Stimulated activated CD4-positive, alpha-beta T cell treated with anti-CD3 and anti-CD28 coated beads, TNF-alpha, amount 100 ng/mL, for 48 hours (primary cell): ENCODE measurements around the gene C19orf33.

ENCODE experiments used
- DNase-seq, 3 donors: peaks; one replicate each; pipeline ENCODE4 v3.0.0-alpha.2; 2020; ENCODE audit warnings: low read depth in 3 of 3

Gene C19orf33

DNA sequence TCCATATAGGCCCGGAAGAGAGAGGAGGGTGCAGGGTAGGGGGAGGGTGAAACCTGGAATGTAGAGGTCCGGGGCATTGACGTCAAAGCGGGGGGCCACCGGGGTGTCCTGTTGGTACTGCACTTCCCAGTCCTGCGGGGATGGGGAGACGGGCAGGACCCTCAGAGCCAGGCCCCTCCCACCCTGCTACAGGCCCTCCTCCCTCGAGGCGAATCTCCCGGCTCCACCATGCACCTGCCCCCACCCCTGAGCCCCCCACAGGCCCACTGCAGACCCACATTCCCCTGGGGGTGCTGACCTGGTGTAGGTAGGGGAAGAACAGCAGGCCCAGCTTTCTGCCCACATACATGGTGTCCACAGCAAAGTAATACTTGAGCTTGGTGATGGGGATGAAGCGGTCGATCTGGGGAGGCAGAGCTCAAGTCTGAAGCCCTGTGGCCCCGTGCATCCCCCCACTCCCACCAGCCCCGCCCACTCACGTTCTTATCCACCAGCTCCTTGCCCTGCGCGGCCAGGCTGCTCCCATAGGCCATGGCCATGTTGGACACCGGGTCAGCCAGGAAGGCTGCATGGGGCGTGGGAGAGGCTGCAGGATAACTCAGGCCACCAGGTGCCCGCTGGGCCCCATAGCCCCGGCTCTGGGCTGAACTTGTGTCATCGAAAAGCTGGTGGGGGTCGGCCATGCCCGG lies 5.0 kb downstream of the C19orf33 start:
- DNase-seq = no peak

DNA sequence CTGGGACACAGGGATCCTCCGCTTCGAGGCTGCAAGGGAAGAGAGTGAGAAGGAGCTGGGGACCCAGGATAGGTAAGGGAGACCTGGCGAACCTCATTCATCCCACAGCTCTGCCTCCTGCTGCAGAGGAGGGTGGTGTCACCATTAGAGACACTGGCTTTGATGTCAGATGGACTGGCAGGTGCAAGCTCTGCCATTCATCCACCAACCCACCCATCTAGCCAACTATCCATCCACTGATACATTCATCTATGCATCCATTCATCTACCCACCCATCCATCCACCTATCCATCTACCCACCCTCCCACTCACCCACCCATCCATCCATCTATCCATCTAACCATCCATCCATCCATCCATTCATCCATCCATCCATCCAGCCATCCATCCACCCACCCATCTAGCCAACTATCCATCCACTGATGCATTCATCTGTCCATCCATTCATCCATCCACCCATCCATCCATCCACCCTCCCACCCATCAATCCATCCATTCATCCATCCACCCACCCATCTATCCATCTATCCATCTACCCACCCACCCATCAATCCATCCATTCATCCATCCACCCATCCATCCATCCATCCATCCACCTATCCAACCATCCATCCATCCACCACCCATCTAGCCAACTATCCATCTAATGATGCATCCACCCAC lies 5.7 kb downstream of the C19orf33 start:
- DNase-seq = no peak

DNA sequence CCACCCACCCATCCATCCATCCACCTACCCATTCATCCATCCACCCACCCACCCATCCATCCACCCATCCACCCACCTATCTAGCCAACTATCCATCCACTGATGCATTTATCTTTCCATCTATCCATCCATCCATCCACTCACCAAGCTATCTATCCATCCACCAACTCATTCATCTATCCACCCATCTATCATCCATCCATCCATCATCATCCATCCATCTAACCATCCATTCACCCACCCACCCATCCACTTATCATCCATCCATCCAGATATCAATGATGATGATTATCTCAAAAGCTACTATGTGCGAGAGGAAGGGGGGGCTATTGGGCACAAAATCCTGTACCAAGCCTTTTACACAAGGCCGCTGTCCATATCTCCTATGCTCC lies 6.2 kb downstream of the C19orf33 start:
- DNase-seq = no peak

DNA sequence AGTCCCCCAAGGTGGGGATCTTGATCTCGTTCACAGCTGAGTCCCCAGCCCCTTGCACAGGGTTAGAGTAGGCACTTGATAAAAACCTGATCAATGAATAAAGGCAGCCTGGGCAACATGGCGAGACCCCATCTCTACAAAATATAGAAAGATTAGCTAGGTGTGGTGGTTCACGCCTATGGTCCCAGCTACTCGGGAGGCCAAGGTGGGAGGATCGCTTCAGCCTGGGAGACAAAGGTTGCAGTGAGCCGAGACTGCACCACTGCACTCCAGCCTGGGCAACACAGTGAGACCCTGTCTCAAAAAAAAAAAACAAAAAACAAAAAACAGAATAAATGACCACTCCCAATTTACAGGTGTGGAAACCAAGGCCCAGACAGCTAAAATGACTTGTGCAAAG lies 6.9 kb downstream of the C19orf33 start:
- DNase-seq = no peak

DNA sequence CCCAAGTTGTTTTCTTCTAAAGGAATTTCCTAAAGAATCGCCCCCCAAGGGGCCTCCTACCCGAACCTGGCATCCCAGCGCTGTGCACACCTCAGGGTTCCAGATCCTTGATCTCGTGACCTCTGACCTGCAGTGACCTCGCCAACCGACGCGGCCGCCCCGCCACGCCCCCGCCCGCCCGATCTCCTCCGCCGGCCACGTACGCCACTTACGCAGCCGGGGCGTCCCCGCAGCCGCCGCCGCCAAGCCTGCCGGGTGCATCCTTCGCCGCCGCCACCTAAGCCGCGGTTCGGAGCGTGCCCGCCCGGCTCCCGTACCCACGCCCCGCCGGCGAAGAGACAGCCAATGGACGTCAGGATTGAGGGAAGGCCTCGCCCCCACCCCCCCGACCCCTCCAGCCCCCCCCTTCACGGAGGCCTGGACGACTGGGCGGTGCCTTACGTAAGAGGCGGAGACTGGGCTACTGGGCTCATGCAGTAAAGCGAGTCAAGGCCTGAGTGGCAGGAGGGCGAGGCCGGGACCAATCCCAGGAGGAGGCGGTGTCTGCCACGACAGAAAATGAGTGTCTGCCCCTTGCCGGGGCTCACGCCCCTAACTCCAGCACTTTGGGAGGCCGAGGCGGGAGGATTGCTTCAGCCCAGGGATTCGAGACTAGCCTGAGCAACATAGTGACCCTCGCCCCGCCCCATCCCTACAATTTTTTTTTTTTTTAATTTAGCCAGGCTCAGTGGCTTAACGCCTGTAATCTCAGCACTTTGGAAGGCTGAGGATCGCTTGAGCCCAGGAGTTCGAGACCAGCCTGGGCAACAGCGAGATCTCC lies 11.8 kb downstream of the C19orf33 start, which contains the start of gene YIF1B:
Gene YIF1B (minus strand): TSS at position 291 of the 820 bp plus-strand sequence. CDS start 30 bp downstream, at position 261.
- DNase-seq = peak; percentile 91 to 94 (median 94)

DNA sequence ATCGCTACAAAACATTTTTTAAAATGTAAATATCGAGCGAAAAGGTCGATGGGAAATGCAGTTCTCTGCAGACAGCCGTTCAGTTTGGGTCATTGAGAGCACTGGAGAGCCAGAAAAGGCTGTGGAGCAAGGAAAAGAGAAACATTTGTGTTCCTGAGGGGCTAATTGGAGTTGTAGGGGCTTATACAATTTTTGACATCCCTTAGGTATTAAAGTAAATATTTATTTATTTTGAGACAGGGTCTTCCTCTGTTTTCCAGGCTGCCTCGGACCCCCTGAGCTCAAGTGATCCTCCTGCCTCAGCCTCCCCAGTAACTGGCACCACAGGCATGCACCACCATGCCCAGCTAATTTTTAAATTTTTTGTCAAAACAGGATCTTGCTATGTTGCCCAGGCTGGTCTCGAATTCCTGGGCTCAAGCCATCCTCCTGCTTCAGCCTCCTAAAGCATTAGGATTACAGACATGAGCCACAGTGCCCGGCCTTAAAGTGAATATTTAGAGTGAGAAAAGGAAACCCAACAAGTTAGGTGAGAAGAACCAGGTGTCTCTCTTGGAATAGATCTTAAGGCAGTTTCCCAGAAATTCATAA lies 12.5 kb downstream of the C19orf33 start:
- DNase-seq = no peak

DNA sequence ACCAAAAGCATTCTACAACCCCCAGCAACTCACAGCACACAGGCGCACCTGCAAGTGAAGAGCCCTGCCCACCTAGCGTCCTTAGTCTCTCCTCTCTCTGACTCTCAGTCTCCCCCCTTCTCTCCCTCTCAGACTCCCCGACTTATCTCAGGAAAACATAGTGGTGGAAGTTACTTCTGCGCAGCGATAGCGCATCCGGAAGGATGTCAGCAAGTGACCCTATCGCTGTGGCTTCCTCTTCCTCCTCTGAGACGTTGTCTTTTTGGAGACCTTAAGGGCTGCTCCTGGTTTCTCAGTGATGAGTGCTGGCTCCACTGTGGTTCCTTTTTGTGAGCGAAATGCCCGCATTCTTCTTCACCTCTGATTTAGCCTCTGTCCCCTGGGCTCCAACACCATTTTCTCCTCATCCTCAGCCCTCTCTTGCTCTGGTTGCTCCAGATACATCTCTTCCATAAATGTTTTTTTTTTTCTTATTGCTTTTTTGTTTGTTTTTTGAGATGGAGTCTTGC lies 13.1 kb downstream of the C19orf33 start:
- DNase-seq = no peak

DNA sequence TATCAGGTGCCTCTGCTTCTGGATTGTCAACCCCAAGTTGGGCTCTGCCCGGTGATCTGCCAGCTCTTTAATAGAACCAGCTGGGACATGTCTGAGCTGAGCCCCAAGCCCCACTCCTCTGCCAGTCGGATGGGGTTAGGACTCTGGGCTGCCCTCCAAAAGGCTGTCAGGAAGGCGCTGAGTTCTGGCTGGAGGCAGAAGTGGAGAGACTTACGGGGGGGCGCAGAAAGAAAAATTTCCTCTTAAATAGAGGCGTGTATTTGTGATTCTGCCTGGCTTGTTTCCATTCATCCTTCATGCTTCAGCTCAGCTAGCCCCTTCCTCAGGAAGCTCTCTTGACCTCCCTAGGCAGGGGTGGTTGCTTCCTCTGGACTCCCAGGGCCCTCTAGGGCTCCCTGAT lies 14.6 kb downstream of the C19orf33 start:
- DNase-seq = no peak

DNA sequence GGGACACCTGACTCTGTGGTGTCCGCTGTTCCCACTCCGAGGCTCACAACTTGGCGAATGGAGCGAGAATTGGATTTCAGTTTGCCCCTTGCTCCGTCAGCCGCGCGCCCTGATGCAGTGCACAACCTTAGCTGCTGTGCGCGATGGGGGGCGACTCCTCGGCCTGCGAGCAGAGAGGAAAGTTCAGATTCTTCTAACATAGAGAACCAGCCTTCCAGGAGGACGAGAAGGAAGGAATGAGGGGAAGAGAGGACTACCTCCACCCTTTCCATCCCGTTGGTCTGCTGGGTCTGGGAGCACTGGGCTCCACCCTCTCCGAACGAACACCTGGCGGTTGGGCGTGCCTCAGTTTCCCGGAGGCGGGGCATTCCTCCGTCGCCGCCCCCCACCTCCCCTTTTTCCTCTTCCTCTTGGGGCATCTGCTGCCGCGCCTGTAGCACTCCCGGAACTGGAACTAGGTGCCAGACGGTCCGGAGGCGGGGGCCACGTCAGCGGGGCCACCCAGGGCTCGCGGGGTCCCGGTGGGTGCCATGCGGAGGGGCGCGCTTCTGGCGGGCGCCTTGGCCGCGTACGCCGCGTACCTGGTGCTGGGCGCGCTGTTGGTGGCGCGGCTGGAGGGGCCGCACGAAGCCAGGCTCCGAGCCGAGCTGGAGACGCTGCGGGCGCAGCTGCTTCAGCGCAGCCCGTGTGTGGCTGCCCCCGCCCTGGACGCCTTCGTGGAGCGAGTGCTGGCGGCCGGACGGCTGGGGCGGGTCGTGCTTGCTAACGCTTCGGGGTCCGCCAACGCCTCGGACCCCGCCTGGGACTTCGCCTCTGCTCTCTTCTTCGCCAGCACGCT lies 15.6 kb downstream of the C19orf33 start, which contains the start of gene KCNK6:
Gene KCNK6 (plus strand): TSS at position 425 of the 838 bp plus-strand sequence. CDS start 106 bp downstream, at position 531.
- peak in 2 of 3 donors; percentile 28 for DNase-seq

DNA sequence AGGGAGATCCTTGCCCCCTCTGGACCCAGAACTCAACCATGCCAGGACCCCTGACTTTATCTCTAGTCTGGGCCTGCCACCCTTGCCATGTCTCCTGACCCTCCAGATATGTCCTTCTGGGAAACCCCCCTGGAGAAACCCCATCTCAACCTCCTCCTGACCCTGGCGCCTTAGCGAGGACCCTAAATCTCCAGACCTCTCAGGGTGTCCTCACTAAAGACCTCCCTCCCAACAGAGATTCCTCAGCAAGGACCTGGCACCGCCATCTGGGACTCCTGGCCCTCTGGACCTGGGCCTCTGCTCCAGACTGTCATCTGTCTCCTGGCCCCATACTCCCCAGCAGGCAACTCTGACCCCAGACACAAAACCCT lies 16.9 kb downstream of the C19orf33 start:
- no peak for DNase-seq

DNA sequence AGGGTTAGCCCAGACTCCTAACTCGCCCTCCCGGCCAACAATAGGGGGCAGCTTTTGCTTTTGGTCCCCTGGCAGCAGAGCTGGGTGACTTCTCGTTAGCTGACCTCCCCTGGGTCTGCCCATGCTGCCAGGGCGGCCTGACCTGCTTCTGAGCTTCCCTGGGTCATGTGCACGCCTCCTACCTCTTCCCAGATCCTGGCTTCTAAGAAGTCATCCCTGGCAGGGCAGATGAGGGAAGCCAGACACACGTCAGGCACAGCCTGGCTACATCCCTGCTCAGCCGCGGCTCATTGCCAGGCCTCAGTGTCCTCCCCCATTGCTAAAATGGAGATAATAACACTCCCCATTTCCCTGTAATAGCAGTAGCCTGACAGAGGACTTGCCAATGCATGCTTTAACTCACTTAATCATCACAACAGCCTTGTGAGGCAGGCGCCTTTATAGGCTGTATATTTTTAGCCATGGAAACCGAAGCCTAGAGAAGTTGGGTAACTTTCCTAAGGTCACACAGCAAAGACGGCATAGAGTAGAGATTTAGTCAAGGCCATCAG lies 17.7 kb downstream of the C19orf33 start:
- no peak for DNase-seq

DNA sequence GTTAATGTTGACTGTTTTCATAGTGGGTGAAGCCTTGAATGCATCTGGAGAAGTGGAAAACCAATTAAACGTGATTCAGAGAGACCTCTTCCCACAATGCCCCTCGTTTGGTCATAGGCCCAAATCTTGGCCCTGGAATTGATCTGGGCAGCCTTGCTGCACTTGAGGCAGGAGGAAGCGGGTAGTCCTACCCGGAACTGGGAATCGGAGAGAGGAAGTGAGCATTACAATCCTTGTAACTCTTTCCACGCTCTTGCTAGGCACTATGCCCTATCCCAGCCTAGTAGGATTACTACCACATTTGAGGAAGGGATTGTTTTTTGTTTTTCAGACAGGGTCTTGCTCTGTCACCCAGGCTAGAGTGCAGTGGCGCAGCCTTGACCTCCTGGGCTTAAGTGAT lies 19.2 kb downstream of the C19orf33 start:
- no peak for DNase-seq

DNA sequence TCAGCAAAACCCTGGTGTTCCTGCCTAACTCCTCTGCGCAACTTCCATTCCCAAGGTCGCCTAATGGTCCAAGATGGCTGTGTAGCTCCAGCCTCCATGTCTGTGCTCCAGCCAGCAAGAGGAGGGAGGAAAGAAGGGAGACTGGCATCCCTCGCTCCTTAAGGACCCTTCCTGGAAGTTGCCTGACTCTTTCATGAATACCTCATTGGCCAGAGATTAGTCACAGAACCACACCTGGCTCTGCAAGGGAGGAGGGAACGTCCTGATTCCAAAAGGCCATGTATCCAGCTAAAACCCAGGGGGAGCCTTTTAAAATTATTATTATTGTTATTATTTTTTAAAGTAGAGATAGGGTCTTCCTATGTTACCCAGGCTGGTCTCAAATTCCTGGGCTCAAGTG lies 20.4 kb downstream of the C19orf33 start:
- no peak for DNase-seq

DNA sequence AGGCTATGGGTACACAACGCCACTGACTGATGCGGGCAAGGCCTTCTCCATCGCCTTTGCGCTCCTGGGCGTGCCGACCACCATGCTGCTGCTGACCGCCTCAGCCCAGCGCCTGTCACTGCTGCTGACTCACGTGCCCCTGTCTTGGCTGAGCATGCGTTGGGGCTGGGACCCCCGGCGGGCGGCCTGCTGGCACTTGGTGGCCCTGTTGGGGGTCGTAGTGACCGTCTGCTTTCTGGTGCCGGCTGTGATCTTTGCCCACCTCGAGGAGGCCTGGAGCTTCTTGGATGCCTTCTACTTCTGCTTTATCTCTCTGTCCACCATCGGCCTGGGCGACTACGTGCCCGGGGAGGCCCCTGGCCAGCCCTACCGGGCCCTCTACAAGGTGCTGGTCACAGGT lies 22.5 kb downstream of the C19orf33 start:
- DNase-seq = no peak

DNA sequence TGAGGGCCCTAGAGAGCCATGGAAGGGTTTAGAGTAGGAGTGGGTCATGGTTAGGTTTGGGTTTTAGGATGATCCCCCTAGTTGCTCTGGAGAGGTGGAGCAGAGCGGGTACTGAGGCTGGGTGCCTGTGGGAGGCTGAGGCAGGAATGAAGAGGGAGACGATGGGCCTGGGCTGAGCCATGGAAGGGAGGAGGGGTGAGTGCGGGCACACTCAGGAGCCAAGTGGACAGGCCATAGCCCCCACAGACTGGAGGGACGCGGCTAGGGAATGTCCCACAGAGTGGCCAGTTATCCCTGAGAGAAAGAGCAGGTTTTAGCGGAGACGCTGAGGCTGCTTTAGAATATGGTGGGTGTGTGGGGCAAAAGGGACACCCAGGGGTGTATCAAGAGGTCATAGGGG lies 25.6 kb downstream of the C19orf33 start:
- no peak for DNase-seq

DNA sequence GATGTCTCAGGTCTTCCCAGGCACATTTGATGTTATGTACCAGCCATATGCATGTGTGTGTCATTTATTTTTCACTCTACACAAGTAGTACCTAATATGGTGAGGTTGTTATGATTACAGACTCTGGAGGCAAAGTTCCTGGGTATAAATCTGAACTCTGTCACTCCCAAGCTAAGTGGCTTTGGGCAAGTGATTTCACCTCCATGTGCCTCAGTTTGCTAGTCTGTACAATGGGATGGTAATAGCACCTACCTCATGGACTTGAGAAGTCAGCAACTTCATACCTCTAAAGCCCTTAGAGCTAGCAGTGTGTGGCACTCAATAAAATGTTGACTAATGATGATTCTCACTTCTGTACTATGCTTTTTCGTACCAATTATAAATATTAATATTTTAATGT lies 27.7 kb downstream of the C19orf33 start:
- DNase-seq = no peak

DNA sequence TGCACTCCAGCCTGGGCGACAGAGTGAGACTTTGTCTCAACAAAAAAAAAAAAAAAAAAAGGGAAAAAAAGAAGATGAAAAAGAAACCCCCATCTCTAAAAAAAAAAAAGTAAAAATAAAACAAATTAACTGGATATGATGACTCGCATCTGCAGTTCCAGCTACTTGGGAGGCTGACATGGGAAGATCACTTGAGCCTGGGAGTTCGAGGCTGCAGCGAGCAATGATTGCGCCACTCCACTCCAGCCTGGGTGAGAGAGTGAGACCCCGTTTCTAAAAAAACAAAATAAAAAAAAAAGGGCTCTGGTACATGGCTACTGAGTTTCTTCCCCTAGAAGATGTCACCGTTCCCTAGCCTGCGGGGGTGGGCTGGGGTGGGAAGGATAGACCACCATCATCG lies 29.2 kb downstream of the C19orf33 start:
- no peak for DNase-seq

DNA sequence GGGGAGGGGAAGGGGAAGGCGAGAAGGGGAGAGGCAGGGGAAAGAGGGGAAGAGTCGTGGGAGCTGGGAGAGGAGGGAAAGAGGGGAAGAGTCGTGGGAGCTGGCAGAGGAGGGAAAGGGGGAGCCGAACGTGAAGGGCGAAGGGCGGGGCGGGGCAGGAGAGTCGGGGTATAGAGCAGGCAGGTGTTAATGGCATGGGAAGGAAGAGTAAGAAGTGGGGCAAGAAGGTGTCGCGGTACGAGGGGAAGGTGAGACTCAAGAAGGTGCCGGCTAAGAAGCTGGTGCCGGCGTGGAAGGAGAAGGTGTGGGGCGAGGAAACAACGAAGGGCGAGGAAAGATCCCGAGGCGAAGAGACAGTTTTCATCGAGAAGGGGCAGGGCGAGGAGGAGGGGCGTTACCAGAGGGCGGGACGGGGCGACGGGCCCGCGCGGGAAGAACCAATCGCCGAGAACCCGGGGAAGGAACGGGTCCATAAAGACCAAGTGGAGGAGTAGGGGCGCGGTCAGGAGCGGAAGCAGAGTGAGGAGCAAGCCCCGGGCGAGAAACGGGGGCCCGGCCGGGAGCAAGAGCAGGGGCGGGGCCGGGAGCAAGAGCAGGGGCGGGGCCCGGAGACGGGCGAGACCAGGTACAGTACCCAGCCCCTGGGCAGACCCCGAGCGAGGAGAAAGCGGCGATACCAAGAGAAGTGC lies 32.0 kb downstream of the C19orf33 start:
- DNase-seq = peak; percentile 92 to 96 (median 93)

DNA sequence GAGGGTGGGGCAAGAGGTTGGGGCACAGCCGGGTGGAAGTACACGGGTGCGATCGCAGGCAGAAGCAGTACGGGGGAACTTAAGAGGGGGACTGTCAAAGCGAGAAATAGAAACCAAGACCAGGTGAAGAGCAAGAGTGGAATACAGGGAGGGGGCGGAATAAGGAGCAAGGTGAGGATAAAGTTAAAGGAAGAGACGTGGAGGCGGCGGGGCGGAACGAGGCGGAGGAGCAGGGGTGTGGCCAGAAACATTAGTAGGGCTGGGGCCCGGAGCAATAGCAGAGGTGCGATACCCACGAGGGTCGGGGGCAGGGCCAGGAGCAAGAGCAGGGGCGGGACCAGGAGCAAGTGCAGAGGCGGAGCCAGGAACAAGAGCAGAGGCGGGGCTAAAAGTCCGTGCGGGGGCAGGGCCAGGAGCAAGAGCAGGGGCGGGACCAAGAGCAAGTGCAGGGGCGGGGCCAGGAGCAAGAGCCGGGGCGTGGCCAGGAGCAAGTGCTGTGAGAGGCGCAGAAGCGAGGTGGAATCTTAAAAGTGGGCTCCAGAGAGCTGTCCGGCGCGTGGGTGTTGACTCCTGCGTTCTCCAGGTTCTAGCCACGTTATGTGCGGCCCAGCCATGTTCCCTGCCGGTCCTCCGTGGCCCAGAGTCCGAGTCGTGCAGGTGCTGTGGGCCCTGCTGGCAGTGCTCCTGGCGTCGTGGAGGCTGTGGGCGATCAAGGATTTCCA lies 32.7 kb downstream of the C19orf33 start:
- peak; percentile 93 to 97 (median 95) for DNase-seq

DNA sequence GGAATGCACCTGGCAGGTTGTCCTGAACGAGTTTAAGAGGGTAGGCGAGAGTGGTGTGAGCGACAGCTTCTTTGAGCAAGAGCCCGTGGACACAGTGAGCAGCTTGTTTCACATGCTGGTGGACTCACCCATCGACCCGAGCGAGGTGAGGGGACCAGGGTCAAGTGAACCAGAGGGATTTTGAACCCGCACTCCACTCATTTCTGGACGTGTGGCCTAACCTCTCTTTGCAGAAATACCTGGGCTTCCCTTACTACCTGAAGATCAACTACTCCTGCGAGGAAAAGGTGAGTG lies 33.3 kb downstream of the C19orf33 start:
- DNase-seq = no peak
